Activated naive CD8-positive, alpha-beta T cell (primary cell): ENCODE data around the gene CD109.
"Not testable (repeated sequence)": the region's sequence is repeated elsewhere in the genome, so short reads cannot be mapped to it uniquely, and the experiment has no call there.

Source experiments
- H3K27ac Mint-ChIP-seq: one replicate; pipeline ENCODE4 v1.8.0; 2021; ENCODE audit warnings: mixed read lengths
- H3K27me3 Mint-ChIP-seq: one replicate; pipeline ENCODE4 v1.8.0; 2021; ENCODE audit warnings: mixed read lengths
- H3K36me3 Mint-ChIP-seq: one replicate; pipeline ENCODE4 v1.8.0; 2021; ENCODE audit warnings: mixed read lengths
- H3K4me1 Mint-ChIP-seq: one replicate; pipeline ENCODE4 v1.8.0; 2021; ENCODE audit warnings: low read depth, mixed read lengths
- H3K4me3 Mint-ChIP-seq: one replicate; pipeline ENCODE4 v1.8.0; 2021; ENCODE audit warnings: mild to moderate bottlenecking, mixed read lengths
- H3K9me3 Mint-ChIP-seq: one replicate; pipeline ENCODE4 v1.8.0; 2021; ENCODE audit warnings: low read depth, mixed read lengths

The CD109 gene

DNA sequence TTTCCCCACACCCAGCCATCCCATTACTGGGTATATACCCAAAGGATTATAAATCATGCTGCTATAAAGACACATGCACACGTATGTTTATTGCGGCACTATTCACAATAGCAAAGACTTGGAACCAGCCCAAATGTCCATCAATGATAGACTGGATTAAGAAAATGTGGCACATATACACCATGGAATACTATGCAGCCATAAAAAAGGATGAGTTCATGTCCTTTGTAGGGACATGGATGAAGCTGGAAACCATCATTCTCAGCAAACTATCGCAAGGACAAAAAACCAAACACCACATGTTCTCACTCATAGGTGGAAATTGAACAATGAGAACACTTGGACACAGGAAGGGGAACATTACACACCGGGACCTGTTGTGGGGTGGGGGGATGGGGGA lies 110.0 kb downstream of the CD109 start:
- H3K27me3 Mint-ChIP-seq, H3K4me1 Mint-ChIP-seq, H3K4me3 Mint-ChIP-seq, H3K27ac Mint-ChIP-seq, H3K9me3 Mint-ChIP-seq, H3K36me3 Mint-ChIP-seq: not testable (repeated sequence)

DNA sequence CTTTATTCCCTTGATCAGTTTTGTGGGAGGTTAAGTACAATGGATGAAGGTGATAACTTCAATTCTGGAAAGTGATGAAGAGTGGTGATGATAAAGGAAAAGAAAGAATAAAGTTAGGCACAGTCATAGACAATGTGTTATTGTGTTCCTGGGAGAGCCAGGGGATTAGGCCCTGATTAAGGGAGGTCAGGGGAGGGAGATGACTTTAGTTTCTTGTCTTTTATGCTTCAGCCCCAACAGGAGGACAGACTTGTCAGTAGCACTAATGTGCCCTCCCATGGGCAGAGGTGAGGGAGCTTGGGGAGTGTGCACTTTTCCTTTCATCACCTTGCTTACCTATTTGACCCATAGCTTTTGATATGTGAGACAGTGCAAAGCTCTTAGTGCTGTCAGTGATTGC lies 115.7 kb downstream of the CD109 start:
- Mint-ChIP-seq H3K36me3 (no peaks in the 10 kb centered on the region), H3K27ac (no peak overlapping the region), H3K9me3 (no peaks in the 10 kb centered on the region), H3K27me3 (no peaks in the 10 kb centered on the region), H3K4me3 (no peak overlapping the region), H3K4me1 (no peaks in the 10 kb centered on the region)

DNA sequence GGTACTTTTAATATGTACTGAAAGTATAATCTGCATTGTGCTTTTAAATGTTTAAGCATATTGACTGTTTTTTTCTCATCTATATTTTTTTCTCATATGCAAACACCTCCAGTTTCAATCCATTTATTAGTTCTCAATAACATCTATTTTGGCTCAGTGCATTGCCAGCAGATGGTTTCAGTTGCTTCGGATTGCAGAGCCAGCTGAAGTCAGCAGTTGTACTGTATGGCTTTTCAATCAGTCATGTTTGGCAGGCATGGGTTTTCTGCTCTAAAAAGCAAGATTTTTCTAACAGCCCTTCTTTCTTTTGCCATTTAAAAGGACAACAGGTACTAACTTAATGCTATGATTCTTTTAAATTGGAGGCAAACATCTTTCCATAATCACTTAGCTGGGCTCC lies 121.2 kb downstream of the CD109 start:
- no peaks in the 10 kb centered on the region for H3K4me1 Mint-ChIP-seq
- H3K4me3 Mint-ChIP-seq = no peak overlapping the region
- H3K9me3 Mint-ChIP-seq = no peaks in the 10 kb centered on the region
- H3K36me3 Mint-ChIP-seq = peaks cover 2% of the 10 kb centered on the region
- no peak overlapping the region for H3K27ac Mint-ChIP-seq
- H3K27me3 Mint-ChIP-seq = no peaks in the 10 kb centered on the region

DNA sequence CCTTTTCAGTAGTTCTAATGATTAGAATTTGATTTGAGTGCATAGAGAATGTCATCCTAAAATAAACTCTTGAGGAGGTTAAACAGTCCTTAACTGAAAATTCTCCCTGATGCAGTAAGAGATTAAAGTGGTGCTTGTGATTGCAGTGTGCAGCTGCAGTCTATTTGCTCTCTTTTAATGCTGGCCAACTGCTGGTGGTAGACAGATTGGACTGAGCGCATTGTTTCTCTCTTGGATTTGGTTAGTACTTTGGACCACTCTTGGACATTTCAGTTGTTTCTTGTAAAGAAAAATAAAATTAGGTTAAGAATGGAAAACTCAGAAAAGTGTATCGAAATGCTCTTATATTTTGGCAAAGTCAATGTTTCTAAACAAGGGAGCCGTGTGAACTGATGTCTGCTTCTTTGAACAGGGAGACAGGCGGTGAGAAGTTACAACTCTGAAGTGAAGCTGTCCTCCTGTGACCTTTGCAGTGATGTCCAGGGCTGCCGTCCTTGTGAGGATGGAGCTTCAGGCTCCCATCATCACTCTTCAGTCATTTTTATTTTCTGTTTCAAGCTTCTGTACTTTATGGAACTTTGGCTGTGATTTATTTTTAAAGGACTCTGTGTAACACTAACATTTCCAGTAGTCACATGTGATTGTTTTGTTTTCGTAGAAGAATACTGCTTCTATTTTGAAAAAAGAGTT lies 127.2 kb downstream of the CD109 start:
- H3K9me3 Mint-ChIP-seq = no peaks in the 10 kb centered on the region

DNA sequence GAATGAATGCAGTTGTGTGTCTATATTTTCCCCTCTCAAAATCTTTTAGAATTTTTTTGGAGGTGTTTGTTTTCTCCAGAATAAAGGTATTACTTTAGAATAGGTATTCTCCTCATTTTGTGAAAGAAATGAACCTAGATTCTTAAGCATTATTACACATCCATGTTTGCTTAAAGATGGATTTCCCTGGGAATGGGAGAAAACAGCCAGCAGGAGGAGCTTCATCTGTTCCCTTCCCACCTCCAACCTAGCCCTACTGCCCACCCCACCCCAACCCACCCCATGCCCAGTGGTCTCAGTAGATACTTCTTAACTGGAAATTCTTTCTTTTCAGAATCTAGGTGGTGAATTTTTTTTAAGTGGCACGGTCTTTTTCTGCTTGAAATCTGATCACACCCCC lies 127.8 kb downstream of the CD109 start:
- H3K27me3 Mint-ChIP-seq = no peaks in the 10 kb centered on the region
- H3K4me3 Mint-ChIP-seq = no peak overlapping the region
- H3K36me3 Mint-ChIP-seq = peaks cover 2% of the 10 kb centered on the region
- H3K27ac Mint-ChIP-seq = no peak overlapping the region
- H3K4me1 Mint-ChIP-seq = no peaks in the 10 kb centered on the region
- H3K9me3 Mint-ChIP-seq = no peaks in the 10 kb centered on the region

More for the DNA sequence above, 127.2 kb downstream of the CD109 start:
- Mint-ChIP-seq H3K4me3 (no peak overlapping the region), H3K27me3 (no peaks in the 10 kb centered on the region), H3K4me1 (no peaks in the 10 kb centered on the region), H3K36me3 (peaks cover 2% of the 10 kb centered on the region), H3K27ac (no peak overlapping the region)

DNA sequence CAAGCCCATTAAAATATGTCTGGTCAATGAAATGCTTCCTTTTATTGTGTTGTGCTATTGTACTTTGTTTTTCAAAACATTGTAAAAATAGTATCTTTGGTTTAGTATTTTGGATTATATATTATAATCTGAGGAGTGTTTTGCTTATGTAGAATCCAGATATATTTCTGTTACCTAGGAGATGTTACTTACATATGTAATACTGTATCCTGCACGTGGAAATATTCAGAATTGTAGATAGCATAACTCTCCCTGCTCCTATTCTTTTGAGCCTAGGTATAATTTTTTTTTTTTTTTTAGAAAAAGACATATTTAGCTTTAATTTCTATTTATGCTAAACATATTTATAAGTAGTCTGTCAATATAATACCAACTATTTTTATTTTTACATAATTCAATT lies 130.6 kb downstream of the CD109 start:
- no peaks in the 10 kb centered on the region for H3K27me3 Mint-ChIP-seq
- H3K9me3 Mint-ChIP-seq = no peaks in the 10 kb centered on the region
- H3K4me1 Mint-ChIP-seq = no peaks in the 10 kb centered on the region
- H3K4me3 Mint-ChIP-seq = no peak overlapping the region
- no peak overlapping the region for H3K27ac Mint-ChIP-seq
- no peaks in the 10 kb centered on the region for H3K36me3 Mint-ChIP-seq

DNA sequence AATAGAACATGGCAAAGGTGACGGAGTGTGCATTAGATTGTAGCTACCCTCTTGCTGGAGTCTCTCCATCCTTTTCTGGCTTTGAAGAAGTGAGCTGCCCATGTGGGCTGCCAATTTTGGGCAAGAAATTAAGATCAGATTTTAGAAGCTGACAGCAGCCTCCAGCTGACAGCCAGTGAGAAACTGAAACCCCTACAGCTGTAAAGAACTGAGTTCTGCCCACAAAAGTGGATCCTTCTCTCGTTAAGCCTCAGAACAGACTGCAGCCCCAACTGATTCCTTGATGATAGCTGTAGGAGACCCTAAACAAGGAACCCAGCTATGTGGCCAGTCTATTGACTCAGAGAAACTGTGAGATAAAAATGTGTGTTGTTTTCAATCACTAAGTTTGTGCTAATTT lies 134.1 kb downstream of the CD109 start:
- Mint-ChIP-seq H3K9me3 (no peaks in the 10 kb centered on the region), H3K4me3 (no peak overlapping the region), H3K36me3 (no peaks in the 10 kb centered on the region), H3K4me1 (no peaks in the 10 kb centered on the region), H3K27ac (no peak overlapping the region), H3K27me3 (no peaks in the 10 kb centered on the region)

DNA sequence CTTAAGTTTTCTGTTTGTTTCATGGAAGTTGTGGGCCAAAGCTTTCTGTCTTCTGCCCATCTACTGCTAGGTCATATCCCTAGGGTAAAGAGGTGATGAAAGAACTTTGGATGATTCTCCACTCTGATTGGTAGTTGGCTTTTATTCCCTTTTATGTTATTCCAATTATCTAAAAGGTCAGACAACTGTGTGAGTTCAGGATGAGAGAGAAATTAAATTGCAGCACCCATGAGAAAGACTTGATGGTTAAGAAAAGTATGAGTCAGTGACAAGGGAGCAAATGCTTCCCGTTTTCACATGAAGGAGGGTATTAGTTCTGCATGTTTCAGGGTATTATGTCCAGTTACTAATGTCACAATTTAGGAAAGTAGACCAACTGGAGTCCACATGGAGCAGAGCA lies 136.3 kb downstream of the CD109 start:
- H3K36me3 Mint-ChIP-seq = no peaks in the 10 kb centered on the region
- H3K27me3 Mint-ChIP-seq = no peaks in the 10 kb centered on the region
- H3K4me3 Mint-ChIP-seq = no peak overlapping the region
- H3K9me3 Mint-ChIP-seq = no peaks in the 10 kb centered on the region
- H3K27ac Mint-ChIP-seq = no peak overlapping the region
- H3K4me1 Mint-ChIP-seq = no peaks in the 10 kb centered on the region

DNA sequence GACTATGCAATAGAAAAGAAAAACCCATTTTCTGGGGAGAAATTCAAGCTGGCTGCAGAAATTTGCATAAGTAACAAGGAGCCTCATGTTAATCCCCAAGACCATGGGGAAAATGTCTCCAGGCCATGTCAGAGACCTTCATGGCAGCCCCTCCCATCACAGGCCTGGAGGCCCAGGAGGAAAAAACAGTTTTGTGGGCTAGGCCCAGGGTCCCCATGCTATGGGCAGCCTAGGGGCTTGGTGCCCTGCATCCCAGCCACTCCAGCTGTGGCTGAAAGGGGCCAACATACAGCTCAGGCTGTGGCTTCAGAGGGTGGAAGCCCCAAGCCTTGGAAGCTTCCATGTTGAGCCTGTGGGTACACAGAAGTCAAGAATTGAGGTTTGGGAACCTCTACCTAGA lies 148.7 kb downstream of the CD109 start:
- not testable (repeated sequence) for H3K27ac Mint-ChIP-seq, H3K4me3 Mint-ChIP-seq, H3K27me3 Mint-ChIP-seq, H3K4me1 Mint-ChIP-seq, H3K36me3 Mint-ChIP-seq
- H3K9me3 Mint-ChIP-seq = peaks cover 16% of the 10 kb centered on the region

DNA sequence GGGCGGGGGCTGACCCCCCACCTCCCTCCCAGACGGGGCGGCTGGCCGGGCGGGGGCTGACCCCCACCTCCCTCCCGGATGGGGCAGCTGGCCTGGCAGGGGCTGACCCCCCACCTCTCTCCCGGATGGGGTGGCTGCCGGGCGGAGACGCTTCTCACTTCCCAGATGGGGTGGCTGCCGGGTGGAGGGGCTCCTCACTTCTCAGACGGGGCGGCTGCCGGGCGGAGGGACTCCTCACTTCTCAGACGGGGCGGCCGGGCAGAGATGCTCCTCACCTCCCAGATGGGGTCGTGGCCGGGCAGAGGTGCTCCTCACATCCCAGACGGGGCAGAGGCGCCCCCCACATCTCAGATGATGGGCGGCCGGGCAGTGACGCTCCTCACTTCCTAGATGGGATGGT lies 155.0 kb downstream of the CD109 start:
- not testable (repeated sequence) for H3K27ac Mint-ChIP-seq, H3K4me3 Mint-ChIP-seq, H3K9me3 Mint-ChIP-seq, H3K4me1 Mint-ChIP-seq, H3K27me3 Mint-ChIP-seq, H3K36me3 Mint-ChIP-seq

DNA sequence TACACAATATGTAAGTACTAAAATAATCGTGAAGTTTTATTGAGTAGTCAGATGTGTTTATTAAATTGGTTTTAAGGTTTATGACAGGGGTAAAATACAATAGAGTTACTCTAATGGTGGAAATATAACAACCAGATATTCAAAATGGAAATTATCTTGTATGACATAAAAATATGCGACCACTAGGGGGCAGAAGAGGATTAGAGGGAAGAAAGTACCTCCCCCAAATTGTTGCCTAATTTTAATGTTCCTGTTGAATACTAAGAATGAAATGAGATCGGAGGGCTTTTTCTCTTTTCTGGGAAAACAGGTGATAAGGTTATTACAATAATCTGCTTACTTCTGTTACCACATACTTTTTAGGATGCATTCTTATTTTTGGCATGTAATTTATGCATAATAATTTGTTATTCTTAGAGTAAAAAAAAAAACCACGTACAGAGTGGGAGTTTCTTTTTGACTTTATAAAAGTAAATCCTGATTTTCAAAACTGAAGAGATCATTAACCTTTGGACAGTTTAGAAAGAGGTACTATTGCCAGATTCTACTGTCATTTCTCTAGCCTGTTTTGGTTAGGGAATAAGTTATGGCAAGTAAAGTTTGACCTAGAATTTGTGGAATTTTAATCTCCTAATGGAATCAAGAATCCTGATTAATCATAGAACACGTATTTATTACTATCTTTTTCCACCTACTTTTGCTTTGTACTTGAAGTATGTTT lies 159.2 kb downstream of the CD109 start:
- Mint-ChIP-seq H3K9me3 (no peaks in the 10 kb centered on the region), H3K4me3 (no peak overlapping the region), H3K27me3 (peaks cover under 1% of the 10 kb centered on the region), H3K4me1 (no peaks in the 10 kb centered on the region), H3K27ac (no peak overlapping the region), H3K36me3 (no peaks in the 10 kb centered on the region)

DNA sequence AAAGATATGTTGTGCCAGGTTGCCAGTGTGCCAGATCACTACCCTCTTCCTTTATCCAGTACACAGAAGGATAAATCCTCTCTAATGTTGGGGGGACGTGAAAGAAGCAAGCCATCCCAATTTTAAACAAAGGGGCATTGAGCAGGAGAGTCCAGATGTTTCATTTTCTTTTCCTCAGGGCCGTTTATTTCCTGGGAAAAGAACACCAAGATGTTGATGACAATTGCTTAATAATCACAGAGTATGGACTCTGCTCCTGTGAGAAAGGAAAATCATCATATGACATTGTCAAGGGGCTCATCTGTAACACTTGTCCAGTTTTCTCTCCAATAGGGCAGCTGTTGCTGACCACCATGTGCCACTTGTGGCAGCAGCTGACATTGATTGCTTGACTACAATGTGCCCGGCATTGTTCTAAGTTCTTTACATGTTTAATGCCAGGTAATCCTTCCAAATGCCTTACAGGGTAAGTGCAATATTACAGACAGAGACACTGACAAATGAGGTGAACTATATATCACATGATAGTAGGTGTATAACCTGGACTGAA lies 161.4 kb downstream of the CD109 start:
- Mint-ChIP-seq H3K36me3 (no peaks in the 10 kb centered on the region), H3K4me1 (no peaks in the 10 kb centered on the region), H3K4me3 (no peak overlapping the region), H3K9me3 (no peaks in the 10 kb centered on the region), H3K27ac (no peak overlapping the region), H3K27me3 (peaks cover under 1% of the 10 kb centered on the region)

DNA sequence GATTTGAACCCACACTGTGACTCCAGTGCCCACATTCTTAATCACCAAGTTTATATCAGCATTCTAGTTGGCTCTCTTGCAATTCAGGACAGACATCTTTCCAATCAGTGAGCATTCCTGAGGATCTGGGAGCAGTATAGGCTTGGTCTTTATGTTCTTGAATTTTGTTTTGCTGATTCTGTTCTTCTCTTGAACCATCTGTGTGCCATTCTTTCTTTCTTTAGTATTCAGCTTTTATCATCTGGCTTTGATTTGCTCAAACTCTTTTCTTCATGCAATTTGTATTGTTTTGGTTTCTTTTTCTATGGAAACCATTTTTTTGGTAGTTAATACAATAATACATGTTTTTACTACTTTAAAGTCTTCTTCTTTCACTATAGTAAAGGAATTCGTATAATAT lies 162.4 kb downstream of the CD109 start:
- Mint-ChIP-seq H3K4me1 (no peaks in the 10 kb centered on the region), H3K27ac (no peak overlapping the region), H3K36me3 (no peaks in the 10 kb centered on the region), H3K27me3 (peaks cover 1% of the 10 kb centered on the region), H3K4me3 (no peak overlapping the region), H3K9me3 (no peaks in the 10 kb centered on the region)

DNA sequence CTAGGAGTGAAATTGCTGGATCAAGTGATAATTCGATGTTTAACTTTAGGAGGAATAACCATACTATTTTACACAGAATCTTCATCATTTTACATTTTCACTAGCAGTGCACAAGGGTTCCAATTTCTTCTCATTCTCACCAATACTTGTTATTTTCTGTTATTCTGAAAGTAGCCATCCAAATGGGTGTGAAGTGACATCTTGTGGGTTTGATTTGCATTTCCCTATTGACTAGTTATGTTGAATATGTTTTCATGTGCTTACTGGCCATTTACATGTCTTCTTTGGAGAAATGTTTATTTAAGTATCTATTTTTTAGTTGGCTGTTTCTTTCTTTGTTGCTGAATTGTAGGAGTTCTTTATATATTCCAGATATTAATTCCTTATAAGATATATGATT lies 164.3 kb downstream of the CD109 start:
- Mint-ChIP-seq H3K36me3 (no peaks in the 10 kb centered on the region), H3K27ac (no peak overlapping the region), H3K4me1 (no peaks in the 10 kb centered on the region), H3K4me3 (no peak overlapping the region), H3K9me3 (no peaks in the 10 kb centered on the region), H3K27me3 (peaks cover 1% of the 10 kb centered on the region)

DNA sequence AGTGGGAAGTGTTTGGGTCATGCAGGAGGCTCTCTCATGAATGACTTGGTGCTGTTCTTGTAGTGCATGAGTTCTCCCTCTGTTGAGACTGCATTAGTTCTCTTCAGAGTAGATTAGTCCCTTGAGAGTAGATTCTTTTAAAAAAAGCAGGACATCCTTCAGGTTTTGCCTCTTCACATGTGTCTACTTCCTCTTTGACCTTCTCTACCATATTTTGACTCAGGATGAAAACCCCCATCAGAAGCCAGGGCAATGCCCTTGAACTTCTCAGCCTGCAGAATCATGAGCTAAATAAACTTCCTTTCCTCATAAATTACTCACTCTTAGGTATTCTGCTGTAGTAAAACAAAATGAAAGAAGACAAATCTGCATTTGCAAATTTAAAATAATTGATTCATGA lies 170.3 kb downstream of the CD109 start:
- no peaks in the 10 kb centered on the region for H3K36me3 Mint-ChIP-seq
- no peaks in the 10 kb centered on the region for H3K9me3 Mint-ChIP-seq
- H3K27ac Mint-ChIP-seq = no peak overlapping the region
- peaks cover 1% of the 10 kb centered on the region for H3K27me3 Mint-ChIP-seq
- no peaks in the 10 kb centered on the region for H3K4me1 Mint-ChIP-seq
- no peak overlapping the region for H3K4me3 Mint-ChIP-seq

DNA sequence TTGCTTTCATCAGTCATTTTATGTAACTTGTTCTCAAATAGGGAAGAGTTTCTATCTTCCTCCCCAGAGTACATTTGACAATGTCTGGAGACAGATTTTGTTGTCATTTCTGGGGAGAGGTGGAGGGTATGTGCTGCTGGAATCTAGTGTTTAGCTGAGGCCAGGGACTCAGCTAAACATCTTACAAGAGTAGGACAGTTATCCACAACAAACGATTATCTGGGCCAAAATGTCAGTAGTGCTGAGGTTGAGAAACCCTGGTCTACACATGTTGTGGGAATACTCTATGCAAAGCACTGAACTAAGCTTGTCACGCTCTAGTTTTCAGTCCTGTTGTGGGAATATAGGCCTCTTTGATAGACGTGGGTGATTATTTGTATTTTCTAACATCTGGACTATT lies 171.4 kb downstream of the CD109 start:
- peaks cover under 1% of the 10 kb centered on the region for H3K27me3 Mint-ChIP-seq
- no peak overlapping the region for H3K4me3 Mint-ChIP-seq
- H3K9me3 Mint-ChIP-seq = no peaks in the 10 kb centered on the region
- H3K36me3 Mint-ChIP-seq = no peaks in the 10 kb centered on the region
- no peak overlapping the region for H3K27ac Mint-ChIP-seq
- no peaks in the 10 kb centered on the region for H3K4me1 Mint-ChIP-seq
